Neutrophil (primary cell): ENCODE measurements around the gene TMEM131.

Source experiments
- H3K27ac ChIP-seq: fragments of 200-600 bp; sonication (generic); 2 replicates; pipeline ENCODE4 v1.5.1; 2016; ENCODE audit warnings: mild to moderate bottlenecking, moderate library complexity
- H3K27me3 ChIP-seq: fragments of 200-600 bp; sonication (generic); 2 replicates; pipeline ENCODE4 v1.6.0; 2016; ENCODE audit warnings: mild to moderate bottlenecking
- H3K36me3 ChIP-seq: fragments of 200-600 bp; sonication (generic); 2 replicates; pipeline ENCODE4 v1.5.1; 2017
- H3K4me1 ChIP-seq, 2 experiments: fragments of 200-600 bp in 1 of 2; sonication (generic) in 1 of 2; 1 replicate in 1 of 2; 2 replicates in 1 of 2; pipeline versions ENCODE4 v1.5.1 to v1.6.1; 2013 to 2016; ENCODE audit warnings: low read depth in 1 of 2, low read length in 1 of 2, mild to moderate bottlenecking in 1 of 2, moderate library complexity in 1 of 2; ENCODE audit not compliant: control insufficient read depth in 1 of 2, insufficient read depth in 1 of 2
- H3K4me3 ChIP-seq, 2 experiments: fragments of 200-600 bp in 1 of 2; sonication (generic) in 1 of 2; 1 replicate in 1 of 2; 2 replicates in 1 of 2; pipeline ENCODE4 v1.5.1; 2013 to 2016; ENCODE audit warnings: low read depth in 1 of 2, low read length in 1 of 2, mild to moderate bottlenecking in 1 of 2, moderate library complexity in 1 of 2
- H3K9me3 ChIP-seq: fragments of 200-600 bp; sonication (generic); 2 replicates; pipeline ENCODE4 v1.5.1; 2016
- CTCF ChIP-seq: fragments of 200-600 bp; sonication (generic); IDR thresholded peaks from 2 replicates; pipeline ENCODE4 v1.5.1; 2016; ENCODE audit warnings: antibody characterized with exemption

The TMEM131 gene

GRCh38 chr2:97913846-97914245 is 81.9 kb downstream of the TMEM131 start:
- no peaks in the 10 kb centered on the region for H3K27me3 ChIP-seq
- H3K36me3 ChIP-seq, result no peaks in the 10 kb centered on the region
- no peak overlapping the region for H3K4me3 ChIP-seq
- TF ChIP-seq CTCF, result no peak
- H3K4me1 ChIP-seq, result peaks cover 37% of the 10 kb centered on the region in 2 experiments
- no peak overlapping the region for H3K27ac ChIP-seq
- H3K9me3 ChIP-seq, result no peaks in the 10 kb centered on the region

- Histone ChIP-seq H3K4me3 (no peak overlapping the region), H3K27me3 (no peaks in the 10 kb centered on the region), H3K9me3 (no peaks in the 10 kb centered on the region), H3K4me1 (peaks cover 44 to 52% of the 10 kb centered on the region in 2 experiments), H3K27ac (peak overlapping the region; percentile 80), H3K36me3 (no peaks in the 10 kb centered on the region)
- no peak for TF ChIP-seq CTCF
Measured at GRCh38 chr2:97911922-97912575, 83.7 kb downstream of the TMEM131 start.

GRCh38 chr2:97911206-97911921 is 84.4 kb downstream of the TMEM131 start:
- H3K4me1 ChIP-seq, result peaks cover 44 to 52% of the 10 kb centered on the region in 2 experiments
- no peak overlapping the region for H3K4me3 ChIP-seq
- H3K27ac ChIP-seq, result peak overlapping the region; percentile 80
- no peaks in the 10 kb centered on the region for H3K9me3 ChIP-seq
- peaks cover under 1% of the 10 kb centered on the region for H3K36me3 ChIP-seq
- no peaks in the 10 kb centered on the region for H3K27me3 ChIP-seq
- TF ChIP-seq CTCF, result no peak

GRCh38 chr2:97910403-97911205 is 85.1 kb downstream of the TMEM131 start:
- no peaks in the 10 kb centered on the region for H3K27me3 ChIP-seq
- H3K4me1 ChIP-seq, result peaks cover 44 to 52% of the 10 kb centered on the region in 2 experiments
- peaks cover 8% of the 10 kb centered on the region for H3K36me3 ChIP-seq
- no peaks in the 10 kb centered on the region for H3K9me3 ChIP-seq
- no peak for TF ChIP-seq CTCF
- no peak overlapping the region for H3K4me3 ChIP-seq
- peak overlapping the region; percentile 80 for H3K27ac ChIP-seq

- H3K27ac ChIP-seq, result peak overlapping the region; percentile 48
- no peak overlapping the region for H3K4me3 ChIP-seq
- H3K9me3 ChIP-seq, result no peaks in the 10 kb centered on the region
- peaks cover 10% of the 10 kb centered on the region for H3K36me3 ChIP-seq
- TF ChIP-seq CTCF, result no peak
- H3K27me3 ChIP-seq, result no peaks in the 10 kb centered on the region
- peaks cover 44 to 57% of the 10 kb centered on the region in 2 experiments for H3K4me1 ChIP-seq
Measured at GRCh38 chr2:97908208-97908676, 87.5 kb downstream of the TMEM131 start.
